Measurements from ENCODE around the gene PLA2G2C. TPM values are rescaled to one million over a fixed set of nuclear protein-coding genes. Genes with fewer than 3 reads are reported as not detected.

The PLA2G2C gene
- total and polyA plus RNA-seq, 8 donors = 0.43 to 1.3 (median 0.73) TPM; not detected in 5

DNA sequence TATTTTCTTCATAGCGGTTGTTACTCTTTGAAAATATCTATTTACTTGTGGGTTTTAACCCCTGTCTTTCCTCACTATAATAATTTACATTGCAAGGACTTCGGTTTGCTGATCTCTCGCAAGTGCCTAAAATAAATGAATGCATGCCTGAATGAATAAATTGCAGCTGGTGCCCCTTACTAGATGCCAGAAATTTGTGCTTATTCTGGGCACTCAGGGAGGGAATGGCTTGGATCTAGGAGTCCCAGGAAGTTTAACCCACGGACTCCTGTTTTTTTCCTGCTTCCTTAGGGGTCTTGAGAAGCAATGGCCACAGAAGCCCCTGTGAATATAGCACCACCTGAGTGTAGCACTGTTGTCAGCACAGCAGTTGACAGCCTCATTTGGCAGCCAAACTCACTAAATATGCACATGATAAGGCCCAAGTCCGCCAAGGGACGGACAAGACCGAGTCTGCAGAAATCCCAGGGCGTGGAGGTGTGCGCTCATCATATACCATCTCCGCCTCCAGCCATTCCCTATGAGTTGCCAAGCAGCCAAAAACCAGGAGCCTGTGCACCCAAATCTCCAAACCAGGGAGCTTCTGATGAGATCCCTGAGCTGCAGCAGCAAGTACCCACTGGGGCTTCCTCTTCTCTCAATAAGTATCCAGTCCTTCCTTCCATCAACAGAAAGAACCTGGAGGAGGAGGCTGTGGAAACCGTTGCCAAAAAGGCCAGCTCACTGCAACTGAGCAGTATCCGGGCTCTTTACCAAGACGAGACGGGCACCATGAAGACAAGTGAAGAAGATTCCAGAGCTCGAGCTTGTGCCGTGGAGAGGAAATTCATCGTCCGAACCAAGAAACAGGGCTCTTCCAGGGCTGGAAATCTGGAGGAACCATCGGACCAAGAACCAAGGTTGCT is 4.2 kb upstream of the PLA2G2C start:
- Histone ChIP-seq H3K27ac (no peak overlapping the region), H3K4me1 (peaks cover 16 to 52% (median 33%) of the 10 kb centered on the region in 4 donors)
- WGBS, 5 donors = 80 to 91% (median 89%) methylated on average over 19 of the region's 19 CpGs

DNA sequence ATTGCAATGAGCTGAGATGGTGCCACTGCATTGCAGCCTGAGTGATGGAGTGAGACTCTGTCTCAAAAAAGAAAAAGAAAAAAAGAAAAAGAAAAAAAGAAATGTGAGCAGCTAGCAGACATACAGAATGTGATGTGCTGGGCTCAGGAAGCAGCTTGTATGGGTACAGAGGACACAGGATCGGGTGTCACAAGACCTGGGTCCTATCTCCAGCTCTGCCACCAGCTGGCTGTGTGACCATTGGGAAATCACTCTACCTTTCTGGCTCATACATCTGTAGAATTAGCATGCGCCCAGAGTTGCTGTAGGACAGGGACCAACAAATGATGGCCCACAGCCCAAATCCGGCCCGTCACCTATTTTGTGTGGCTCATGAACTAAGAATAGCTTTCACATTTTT is 3.3 kb upstream of the PLA2G2C start:
- 85 to 94% (median 91%) methylated on average over 4 of the region's 4 CpGs for WGBS, 5 donors
- TF ChIP-seq POLR2A (IDR thresholded peaks at IDR 0.05) (no peak), POLR2AphosphoS5 (IDR thresholded peaks at IDR 0.05) (no peak)
- Histone ChIP-seq H3K27ac (no peak overlapping the region), H3K4me3 (no peak overlapping the region), H3K4me1 (peaks cover 16 to 50% (median 32%) of the 10 kb centered on the region in 4 donors), H3K27me3 (peaks cover 0 to 41% (median 8%) of the 10 kb centered on the region in 3 donors), H3K9me3 (no peaks in the 10 kb centered on the region), H3K36me3 (peaks cover 0 to 7% (median 0%) of the 10 kb centered on the region in 4 donors)
- no peak for DNase-seq
- intact Hi-C loops (cut with DNase I; ENCODE audit: low total_unique reads) = no loop called here

More for the DNA sequence above, 4.2 kb upstream of the PLA2G2C start:
- intact Hi-C loops (cut with DNase I; ENCODE audit: low total_unique reads) = no loop called here
- no peaks in the 10 kb centered on the region for H3K9me3 ChIP-seq
- DNase-seq = no peak
- H3K4me3 ChIP-seq = no peak overlapping the region
- H3K36me3 ChIP-seq = peaks cover 0 to 7% (median 0%) of the 10 kb centered on the region in 4 donors
- TF ChIP-seq POLR2A (IDR thresholded peaks at IDR 0.05) (no peak), EP300 (IDR thresholded peaks at IDR 0.05) (no peak), POLR2AphosphoS5 (IDR thresholded peaks at IDR 0.05) (no peak)
- TF ChIP-seq, protein P1, sequence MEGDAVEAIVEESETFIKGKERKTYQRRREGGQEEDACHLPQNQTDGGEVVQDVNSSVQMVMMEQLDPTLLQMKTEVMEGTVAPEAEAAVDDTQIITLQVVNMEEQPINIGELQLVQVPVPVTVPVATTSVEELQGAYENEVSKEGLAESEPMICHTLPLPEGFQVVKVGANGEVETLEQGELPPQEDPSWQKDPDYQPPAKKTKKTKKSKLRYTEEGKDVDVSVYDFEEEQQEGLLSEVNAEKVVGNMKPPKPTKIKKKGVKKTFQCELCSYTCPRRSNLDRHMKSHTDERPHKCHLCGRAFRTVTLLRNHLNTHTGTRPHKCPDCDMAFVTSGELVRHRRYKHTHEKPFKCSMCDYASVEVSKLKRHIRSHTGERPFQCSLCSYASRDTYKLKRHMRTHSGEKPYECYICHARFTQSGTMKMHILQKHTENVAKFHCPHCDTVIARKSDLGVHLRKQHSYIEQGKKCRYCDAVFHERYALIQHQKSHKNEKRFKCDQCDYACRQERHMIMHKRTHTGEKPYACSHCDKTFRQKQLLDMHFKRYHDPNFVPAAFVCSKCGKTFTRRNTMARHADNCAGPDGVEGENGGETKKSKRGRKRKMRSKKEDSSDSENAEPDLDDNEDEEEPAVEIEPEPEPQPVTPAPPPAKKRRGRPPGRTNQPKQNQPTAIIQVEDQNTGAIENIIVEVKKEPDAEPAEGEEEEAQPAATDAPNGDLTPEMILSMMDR (IDR thresholded peaks at IDR 0.05) = no peak
- peaks cover 0 to 35% (median 8%) of the 10 kb centered on the region in 3 donors for H3K27me3 ChIP-seq

DNA sequence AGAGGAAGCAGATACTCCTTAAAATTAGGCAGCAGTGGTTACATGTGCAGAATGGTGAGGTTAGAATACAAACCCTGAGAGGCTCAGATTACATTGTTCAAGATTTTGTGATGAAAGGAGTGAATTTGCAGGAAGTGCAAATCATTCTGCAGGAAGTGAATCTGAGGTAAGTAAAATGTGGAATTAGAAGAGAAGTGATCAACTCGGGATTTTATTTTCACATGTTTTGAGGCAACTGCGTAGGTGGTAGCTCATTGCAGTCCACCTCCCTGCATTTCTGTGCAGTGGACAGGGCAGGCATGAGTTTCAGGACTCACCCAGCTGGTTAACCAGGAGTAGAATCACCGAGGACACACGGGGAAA is 2.1 kb upstream of the PLA2G2C start:
- TF ChIP-seq POLR2A (IDR thresholded peaks at IDR 0.05) = no peak
- TF ChIP-seq POLR2AphosphoS5 (IDR thresholded peaks at IDR 0.05) = no peak
- TF ChIP-seq EP300 (IDR thresholded peaks at IDR 0.05) = no peak
- TF ChIP-seq, protein P1 (IDR thresholded peaks at IDR 0.05) = no peak
- Histone ChIP-seq H3K4me3 (no peak overlapping the region), H3K27ac (peak overlapping the region in 1 of 5 donors; percentile 92), H3K36me3 (peaks cover 0 to 7% (median 0%) of the 10 kb centered on the region in 4 donors), H3K9me3 (no peaks in the 10 kb centered on the region), H3K27me3 (peaks cover 0 to 54% (median 8%) of the 10 kb centered on the region in 3 donors), H3K4me1 (peaks cover 16 to 47% (median 28%) of the 10 kb centered on the region in 4 donors)
- DNase-seq = no peak
- intact Hi-C loops (cut with DNase I; ENCODE audit: low total_unique reads) = no loop called here
- WGBS, 5 donors = 70 to 83% (median 74%) methylated on average over 4 of the region's 4 CpGs

DNA sequence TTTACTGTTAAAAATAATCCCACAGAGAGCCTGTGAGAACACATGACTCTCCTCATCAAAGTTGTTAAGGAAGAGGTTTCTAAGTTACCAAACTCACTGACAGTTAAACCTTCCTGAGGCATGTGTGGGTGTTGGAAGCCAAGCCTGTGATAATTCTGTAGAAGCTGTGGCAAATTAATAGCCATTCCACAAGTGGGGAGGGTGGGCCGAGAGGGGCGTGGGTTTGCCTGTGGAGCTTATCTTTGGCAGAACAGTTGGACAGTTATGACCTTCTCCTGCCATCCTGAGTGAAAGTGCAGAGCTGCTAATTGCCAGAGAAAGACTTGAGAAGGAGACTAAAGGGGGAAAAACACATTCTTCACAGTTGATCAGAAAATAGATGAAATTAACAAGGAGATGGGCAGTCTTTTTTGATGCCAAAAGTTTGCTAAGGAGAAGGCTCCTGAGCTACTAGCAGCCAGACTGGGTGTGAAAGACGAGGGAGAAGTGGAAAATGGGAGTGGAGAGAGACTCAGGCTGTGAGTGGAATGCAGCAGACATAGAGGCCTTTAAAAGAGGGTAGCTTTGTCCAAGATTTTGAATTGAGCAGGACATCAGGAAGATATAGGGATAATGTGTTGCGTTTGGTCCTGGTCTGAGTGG is 1.6 kb upstream of the PLA2G2C start:
- DNase-seq = no peak
- TF ChIP-seq POLR2A (IDR thresholded peaks at IDR 0.05) (no peak), EP300 (IDR thresholded peaks at IDR 0.05) (no peak), POLR2AphosphoS5 (IDR thresholded peaks at IDR 0.05) (no peak)
- TF ChIP-seq, protein P1 (IDR thresholded peaks at IDR 0.05) = no peak
- no peak overlapping the region for H3K4me3 ChIP-seq
- WGBS, 5 donors = 63 to 74% (median 67%) methylated on average over 4 of the region's 4 CpGs
- peak overlapping the region in 1 of 5 donors; percentile 92 for H3K27ac ChIP-seq
- H3K36me3 ChIP-seq = peaks cover 0 to 7% (median 0%) of the 10 kb centered on the region in 4 donors
- H3K27me3 ChIP-seq = peaks cover 0 to 58% (median 8%) of the 10 kb centered on the region in 3 donors
- no peaks in the 10 kb centered on the region for H3K9me3 ChIP-seq
- peaks cover 16 to 45% (median 28%) of the 10 kb centered on the region in 4 donors for H3K4me1 ChIP-seq
- intact Hi-C loops (cut with DNase I; ENCODE audit: low total_unique reads) = no loop called here
